ENCODE results near the gene PROK1.
"Not testable (repeated sequence)": the region's sequence is repeated elsewhere in the genome, so short reads cannot be mapped to it uniquely, and the experiment has no call there.

Gene PROK1

GRCh38 chr1:110450929-110451328, at the start of gene PROK1:
TSS of gene PROK1 (plus strand) at chr1:110451149. CDS start at chr1:110451217, 68 bp downstream.
- H2AFZ ChIP-seq (ENCODE audit: low read length): no peak within 1 kb of the TSS

DNA sequence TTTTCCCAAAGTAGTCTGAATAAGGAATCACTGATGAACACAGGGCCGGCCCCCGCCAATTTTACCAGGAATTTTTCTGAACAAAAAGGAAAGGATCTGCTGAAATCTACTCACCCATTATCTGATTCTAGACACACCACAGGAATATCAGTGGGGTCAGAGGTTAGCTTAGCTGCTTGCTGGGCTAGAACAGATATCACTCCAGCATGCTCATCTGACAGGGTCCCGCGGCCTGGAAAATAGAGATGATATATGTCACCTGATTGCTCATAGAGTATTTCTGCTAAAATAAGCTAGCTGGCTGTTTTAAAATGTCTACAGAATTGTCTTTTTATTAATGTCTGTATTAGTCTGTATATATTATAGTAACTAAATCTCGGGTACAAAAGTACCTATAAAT, 47.1 kb upstream of the PROK1 start:
- H3K9ac ChIP-seq (ENCODE audit: low read length): no peak overlapping the region
- no peaks in the 10 kb centered on the region for H4K20me1 ChIP-seq (ENCODE audit: insufficient read depth, low read length)
- H3K36me3 ChIP-seq (ENCODE audit: insufficient read depth, low read length): peaks cover 61% of the 10 kb centered on the region
- TF ChIP-seq CTCF (IDR thresholded peaks at IDR 0.05; ENCODE audit: low read length): no peak
- no peak for TF ChIP-seq EZH2 (IDR thresholded peaks at IDR 0.05; ENCODE audit: borderline replicate concordance, low read length)
- no peaks in the 10 kb centered on the region for H3K27me3 ChIP-seq (ENCODE audit: insufficient read depth, low read length)
- H2AFZ ChIP-seq (ENCODE audit: low read length): no peak overlapping the region
- no peak overlapping the region for H3K4me2 ChIP-seq (ENCODE audit: low read length)
- no peaks in the 10 kb centered on the region for H3K9me2 ChIP-seq (ENCODE audit: low read depth, low read length)
- peaks cover 25% of the 10 kb centered on the region for H3K4me1 ChIP-seq (ENCODE audit: insufficient read depth, low read length, severe bottlenecking)
- no peak overlapping the region for H3K4me3 ChIP-seq (ENCODE audit: low read depth, low read length, poor library complexity, severe bottlenecking)
- no peak overlapping the region for H3K27ac ChIP-seq (ENCODE audit: low read depth, low read length, poor library complexity, severe bottlenecking)
- H3K9me3 ChIP-seq (ENCODE audit: low read length): no peaks in the 10 kb centered on the region
- peaks cover 6% of the 10 kb centered on the region for H3K79me2 ChIP-seq (ENCODE audit: insufficient read depth, low read length)
- H3F3A ChIP-seq (ENCODE audit: insufficient read depth, low read length): no peaks in the 10 kb centered on the region

More at GRCh38 chr1:110450929-110451328, at the start of gene PROK1:
- H3K4me3 ChIP-seq (ENCODE audit: low read depth, low read length, poor library complexity, severe bottlenecking): no peak within 1 kb of the TSS
- H4K20me1 ChIP-seq (ENCODE audit: insufficient read depth, low read length): no peaks in the 10 kb centered on the region
- no peak within 1 kb of the TSS for H3K27ac ChIP-seq (ENCODE audit: low read depth, low read length, poor library complexity, severe bottlenecking)
- no peaks in the 10 kb centered on the region for H3K79me2 ChIP-seq (ENCODE audit: insufficient read depth, low read length)
- H3K36me3 ChIP-seq (ENCODE audit: insufficient read depth, low read length): no peaks in the 10 kb centered on the region
- no peak within 1 kb of the TSS for H3K4me2 ChIP-seq (ENCODE audit: low read length)
- H3K27me3 ChIP-seq (ENCODE audit: insufficient read depth, low read length): no peaks in the 10 kb centered on the region; the same call in 1 of the 2 replicates
- H3K9me3 ChIP-seq (ENCODE audit: low read length): no peaks in the 10 kb centered on the region
- H3K9me2 ChIP-seq (ENCODE audit: low read depth, low read length): no peaks in the 10 kb centered on the region
- no peaks in the 10 kb centered on the region for H3K4me1 ChIP-seq (ENCODE audit: insufficient read depth, low read length, severe bottlenecking)
- no peaks in the 10 kb centered on the region for H3F3A ChIP-seq (ENCODE audit: insufficient read depth, low read length)
- no peak within 1 kb of the TSS for H3K9ac ChIP-seq (ENCODE audit: low read length)
- TF ChIP-seq CTCF (IDR thresholded peaks at IDR 0.05; ENCODE audit: low read length) (no peak), EZH2 (IDR thresholded peaks at IDR 0.05; ENCODE audit: borderline replicate concordance, low read length) (no peak)

- Histone ChIP-seq H3K9ac (ENCODE audit: low read length) (no peak overlapping the region), H3F3A (ENCODE audit: insufficient read depth, low read length) (no peaks in the 10 kb centered on the region), H3K79me2 (ENCODE audit: insufficient read depth, low read length) (peaks cover 6% of the 10 kb centered on the region), H3K9me2 (ENCODE audit: low read depth, low read length) (no peaks in the 10 kb centered on the region), H3K36me3 (ENCODE audit: insufficient read depth, low read length) (peaks cover 57% of the 10 kb centered on the region), H3K4me2 (ENCODE audit: low read length) (no peak overlapping the region), H3K9me3 (ENCODE audit: low read length) (no peaks in the 10 kb centered on the region), H3K27me3 (ENCODE audit: insufficient read depth, low read length) (no peaks in the 10 kb centered on the region), H3K4me3 (ENCODE audit: low read depth, low read length, poor library complexity, severe bottlenecking) (no peak overlapping the region), H4K20me1 (ENCODE audit: insufficient read depth, low read length) (no peaks in the 10 kb centered on the region), H3K27ac (ENCODE audit: low read depth, low read length, poor library complexity, severe bottlenecking) (no peak overlapping the region), H3K4me1 (ENCODE audit: insufficient read depth, low read length, severe bottlenecking) (peaks cover 31% of the 10 kb centered on the region), H2AFZ (ENCODE audit: low read length) (no peak overlapping the region)
- TF ChIP-seq EZH2 (IDR thresholded peaks at IDR 0.05; ENCODE audit: borderline replicate concordance, low read length): no peak
- TF ChIP-seq CTCF (IDR thresholded peaks at IDR 0.05; ENCODE audit: low read length): no peak
Measured at GRCh38 chr1:110404401-110404800, 46.5 kb upstream of the PROK1 start.

- Histone ChIP-seq H3K9ac (ENCODE audit: low read length) (peak overlapping the region; percentile 86), H3K27ac (ENCODE audit: low read depth, low read length, poor library complexity, severe bottlenecking) (peak overlapping the region; percentile 63), H3K36me3 (ENCODE audit: insufficient read depth, low read length) (peaks cover 39% of the 10 kb centered on the region), H3K4me2 (ENCODE audit: low read length) (peak overlapping the region; percentile 92), H3K4me1 (ENCODE audit: insufficient read depth, low read length, severe bottlenecking) (peaks cover 31% of the 10 kb centered on the region), H3K4me3 (ENCODE audit: low read depth, low read length, poor library complexity, severe bottlenecking) (peak overlapping the region; percentile 79)
- not testable (repeated sequence) for H2AFZ ChIP-seq (ENCODE audit: low read length); H3F3A ChIP-seq (ENCODE audit: insufficient read depth, low read length); H3K27me3 ChIP-seq (ENCODE audit: insufficient read depth, low read length); H3K9me2 ChIP-seq (ENCODE audit: low read depth, low read length); H4K20me1 ChIP-seq (ENCODE audit: insufficient read depth, low read length); H3K9me3 ChIP-seq (ENCODE audit: low read length); H3K79me2 ChIP-seq (ENCODE audit: insufficient read depth, low read length)
Measured at GRCh38 chr1:110406407-110406806, 44.5 kb upstream of the PROK1 start.
